Hindlimb muscle (tissue), 1 donor: ENCODE results near the gene DCTN2. TPM values are rescaled to one million over a fixed set of nuclear protein-coding genes. Genes with fewer than 3 reads are reported as not detected.
"Not testable (repeated sequence)": the region's sequence is repeated elsewhere in the genome, so short reads cannot be mapped to it uniquely, and the experiment has no call there.

Experiments used
- DNase-seq: peaks from one replicate; pipeline ENCODE4 v3.0.0-alpha.2; 2013
- polyA plus RNA-seq: library from polyadenylated mRNA; unstranded; fragments of 120-200 nt; gene quantifications from one replicate; pipeline ENCODE4 v1.2.1, GENCODE V29; 2013; ENCODE audit not compliant: insufficient read length

The DCTN2 gene
- polyA plus RNA-seq, 1 donor, result 157 TPM

- DNase-seq, result no peak
Measured at GRCh38 chr12:57527184-57527583, 19.8 kb downstream of the DCTN2 start.

DNA sequence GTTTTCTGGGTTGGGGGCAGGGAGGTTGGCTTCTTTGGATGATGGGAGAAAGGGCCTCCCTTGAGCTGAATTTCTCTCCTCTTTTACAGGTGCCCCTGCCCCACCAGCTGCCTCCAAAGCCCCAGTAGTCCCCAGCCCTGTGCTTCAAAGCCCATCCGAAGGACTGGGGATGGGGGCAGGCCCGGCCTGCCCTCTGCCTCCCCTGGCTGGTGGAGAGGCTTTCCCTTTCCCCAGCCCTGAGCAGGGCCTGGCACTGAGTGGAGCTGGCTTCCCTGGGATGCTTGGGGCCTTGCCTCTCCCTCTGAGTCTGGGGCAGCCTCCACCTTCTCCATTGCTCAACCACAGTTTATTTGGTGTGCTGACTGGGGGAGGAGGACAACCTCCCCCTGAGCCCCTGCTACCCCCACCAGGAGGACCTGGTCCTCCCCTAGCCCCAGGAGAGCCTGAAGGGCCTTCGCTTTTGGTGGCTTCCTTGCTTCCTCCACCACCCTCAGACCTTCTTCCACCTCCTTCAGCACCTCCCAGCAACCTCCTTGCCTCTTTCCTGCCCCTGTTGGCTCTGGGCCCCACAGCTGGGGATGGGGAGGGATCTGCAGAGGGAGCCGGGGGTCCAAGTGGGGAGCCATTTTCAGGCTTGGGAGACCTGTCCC is 20.4 kb downstream of the DCTN2 start:
- no peak for DNase-seq

GRCh38 chr12:57525615-57526383 is 21.2 kb downstream of the DCTN2 start:
- no peak for DNase-seq

GRCh38 chr12:57524814-57525614 is 22.0 kb downstream of the DCTN2 start:
- DNase-seq, result no peak

DNA sequence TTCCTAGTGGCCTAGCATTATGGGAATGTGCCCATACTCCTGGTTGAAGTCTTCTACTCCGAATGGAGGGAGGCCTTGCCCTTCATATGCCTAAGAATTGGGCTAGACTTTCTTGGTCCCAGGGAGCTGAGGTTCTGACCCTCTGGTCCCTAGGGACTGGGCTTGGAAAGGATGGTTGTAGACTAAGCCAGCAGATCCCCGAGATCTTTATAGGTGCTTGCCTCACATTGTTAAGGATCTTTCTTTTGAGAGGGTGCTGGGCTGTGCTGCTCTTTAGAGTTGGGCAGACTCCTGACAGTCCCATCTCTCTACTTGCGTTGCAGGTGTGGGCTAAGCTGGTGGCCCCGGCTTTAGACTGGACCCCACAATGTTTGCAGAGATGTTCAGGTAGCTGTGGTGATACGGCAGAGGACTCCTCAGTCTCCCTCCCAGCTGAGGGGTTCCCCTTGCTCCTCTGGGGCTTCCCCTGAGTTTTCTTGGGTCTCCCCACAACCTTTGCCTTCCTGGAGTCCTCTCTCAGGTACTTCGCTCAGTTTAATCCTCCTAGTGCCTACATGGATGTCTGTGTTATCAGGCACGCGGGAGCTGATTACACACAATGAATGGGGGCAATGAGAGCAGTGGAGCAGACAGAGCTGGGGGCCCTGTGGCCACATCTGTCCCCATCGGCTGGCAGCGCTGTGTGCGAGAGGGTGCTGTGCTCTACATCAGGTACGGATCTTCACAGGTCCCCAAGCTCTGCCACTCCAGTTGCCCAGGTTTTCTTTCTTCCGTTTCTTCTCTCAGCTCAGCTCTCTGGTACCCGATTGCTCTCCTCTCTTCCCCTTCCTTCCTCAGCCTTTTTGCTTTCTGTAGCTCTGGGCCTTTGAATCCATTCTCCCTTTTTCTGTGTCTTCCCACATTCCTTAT is 23.0 kb downstream of the DCTN2 start:
- DNase-seq, result no peak

DNA sequence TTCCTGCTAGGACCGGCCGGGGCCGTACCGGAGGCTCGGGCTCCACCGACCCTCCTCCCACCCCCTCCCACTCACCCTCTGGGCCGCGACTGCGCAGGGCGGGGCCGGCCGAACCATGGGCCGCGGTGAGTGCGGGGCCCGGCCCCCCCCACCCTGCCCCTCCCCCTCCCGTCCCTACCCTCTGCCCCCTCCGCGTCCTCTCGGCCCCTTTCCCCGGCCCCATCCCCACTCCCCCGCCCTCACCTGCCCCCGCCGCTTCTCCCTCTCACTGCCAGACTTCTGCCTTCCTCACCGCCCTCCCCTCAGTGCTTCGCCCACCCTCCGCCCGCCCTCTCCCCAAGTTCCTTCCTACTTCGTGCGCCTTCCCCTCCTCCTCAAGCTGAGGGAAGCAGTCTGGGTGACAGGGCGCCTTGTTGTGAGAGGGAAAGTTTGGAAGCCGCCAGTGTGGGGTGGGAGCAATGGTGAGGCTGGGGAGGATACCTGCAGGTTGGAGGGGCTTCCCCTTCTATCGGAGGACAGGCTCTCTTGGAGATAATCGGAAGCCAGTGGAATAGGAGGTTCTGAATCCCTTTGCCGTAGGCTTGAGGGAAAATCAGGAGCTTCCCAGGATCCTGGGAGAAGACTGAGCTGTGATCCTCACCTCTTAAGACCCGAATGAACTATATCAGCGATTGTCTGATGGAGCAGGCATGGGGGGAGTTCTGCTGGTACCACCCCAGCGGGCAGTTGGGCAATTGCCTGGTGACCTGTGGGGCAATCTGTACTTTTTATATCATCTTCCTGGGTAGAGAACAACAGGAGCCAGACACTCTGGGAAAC is 23.9 kb downstream of the DCTN2 start:
- DNase-seq, result peak; percentile 79

DNA sequence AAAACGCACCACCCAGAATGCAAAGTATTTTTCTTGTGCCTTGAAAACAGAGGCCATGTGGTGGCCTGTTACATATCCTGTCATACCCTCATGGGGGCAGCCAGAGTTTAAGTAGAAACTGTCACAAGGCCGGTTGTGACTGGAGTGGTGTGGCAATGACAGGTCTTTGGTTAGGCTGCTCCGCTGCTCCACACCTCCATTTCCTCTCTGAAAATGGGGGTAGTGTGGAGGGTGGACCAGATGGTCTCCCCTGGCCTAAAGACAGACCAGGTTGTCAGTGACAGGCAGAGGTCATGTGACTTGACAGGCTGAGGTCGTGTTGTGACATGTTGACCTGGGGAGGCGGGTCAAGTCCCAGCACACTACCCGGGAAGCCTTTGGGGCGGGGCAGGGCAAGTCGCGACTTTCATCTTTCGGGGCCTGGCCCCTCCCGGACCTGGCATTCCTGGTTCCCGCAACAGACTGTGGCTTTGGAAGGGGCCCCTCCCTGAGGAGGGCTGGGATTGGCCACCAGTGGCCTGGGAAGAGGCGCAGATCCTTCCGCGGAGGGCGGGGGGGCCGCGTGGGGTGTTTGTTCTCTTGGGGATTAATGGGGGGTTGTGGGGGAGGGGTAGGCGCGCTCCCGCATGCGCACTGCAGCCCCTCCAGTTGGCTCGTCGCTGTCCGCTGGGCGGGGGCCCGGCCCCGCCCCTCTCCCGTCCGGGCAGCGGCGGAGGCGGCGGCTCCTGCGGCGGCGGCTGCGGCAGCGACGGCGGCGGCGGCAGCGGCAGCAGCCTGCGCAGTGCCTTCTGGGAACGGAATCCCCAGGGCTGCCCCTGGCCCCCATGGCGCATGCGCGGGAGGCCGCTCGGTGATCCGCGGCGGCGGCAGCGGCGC is 24.7 kb downstream of the DCTN2 start, which contains the start of gene MBD6:
Gene MBD6 (plus strand): TSS at position 814 of the 876 bp plus-strand sequence. CDS start 1,480 bp downstream, outside the sequence.
- peak; percentile 90 for DNase-seq

GRCh38 chr12:57521525-57522010 is 25.4 kb downstream of the DCTN2 start:
- peak; percentile 57 for DNase-seq

DNA sequence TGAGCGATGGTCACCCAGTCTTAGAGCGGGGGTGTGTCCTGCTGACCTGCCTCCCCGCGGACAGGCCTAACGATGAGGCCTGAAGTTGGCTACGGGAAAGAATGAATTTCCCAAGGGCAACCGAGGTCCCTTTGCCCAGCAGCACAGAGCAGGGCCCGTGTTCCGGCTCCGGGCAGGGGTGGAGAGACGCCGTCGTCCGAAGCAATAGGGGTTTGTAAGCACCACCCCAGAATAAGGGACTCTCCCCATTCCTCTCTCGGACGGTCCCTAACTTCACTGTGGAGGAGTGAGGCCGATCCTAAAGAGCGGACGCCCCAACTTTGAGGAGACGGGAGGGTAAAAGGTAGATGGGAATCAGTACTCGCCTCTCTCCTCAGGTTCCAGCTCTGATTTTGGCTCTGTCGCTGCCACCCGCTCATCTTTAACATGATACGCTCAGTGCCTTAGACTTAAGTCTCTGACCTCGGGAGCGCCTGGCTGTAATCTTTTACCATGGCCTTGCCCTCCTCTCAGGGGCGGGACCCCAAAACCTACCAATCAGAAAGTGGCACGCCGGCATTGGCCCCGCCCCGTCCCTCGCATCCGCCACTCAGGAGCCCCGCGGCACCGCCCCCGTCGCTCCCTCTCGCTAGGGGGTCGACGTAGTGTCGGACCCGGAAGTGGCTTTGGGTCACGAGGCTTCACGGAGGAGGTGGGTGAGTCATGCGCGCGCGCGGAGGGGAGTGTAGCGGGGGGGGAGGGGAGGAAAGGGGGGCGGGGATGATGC is 26.8 kb downstream of the DCTN2 start, which contains the start of gene DDIT3:
Gene DDIT3 (minus strand): TSS at position 462 of the 766 bp plus-strand sequence. CDS start 3,108 bp downstream, outside the sequence.
- peak; percentile 98 for DNase-seq

GRCh38 chr12:57519796-57520052 is 27.3 kb downstream of the DCTN2 start:
- no peak for DNase-seq

DNA sequence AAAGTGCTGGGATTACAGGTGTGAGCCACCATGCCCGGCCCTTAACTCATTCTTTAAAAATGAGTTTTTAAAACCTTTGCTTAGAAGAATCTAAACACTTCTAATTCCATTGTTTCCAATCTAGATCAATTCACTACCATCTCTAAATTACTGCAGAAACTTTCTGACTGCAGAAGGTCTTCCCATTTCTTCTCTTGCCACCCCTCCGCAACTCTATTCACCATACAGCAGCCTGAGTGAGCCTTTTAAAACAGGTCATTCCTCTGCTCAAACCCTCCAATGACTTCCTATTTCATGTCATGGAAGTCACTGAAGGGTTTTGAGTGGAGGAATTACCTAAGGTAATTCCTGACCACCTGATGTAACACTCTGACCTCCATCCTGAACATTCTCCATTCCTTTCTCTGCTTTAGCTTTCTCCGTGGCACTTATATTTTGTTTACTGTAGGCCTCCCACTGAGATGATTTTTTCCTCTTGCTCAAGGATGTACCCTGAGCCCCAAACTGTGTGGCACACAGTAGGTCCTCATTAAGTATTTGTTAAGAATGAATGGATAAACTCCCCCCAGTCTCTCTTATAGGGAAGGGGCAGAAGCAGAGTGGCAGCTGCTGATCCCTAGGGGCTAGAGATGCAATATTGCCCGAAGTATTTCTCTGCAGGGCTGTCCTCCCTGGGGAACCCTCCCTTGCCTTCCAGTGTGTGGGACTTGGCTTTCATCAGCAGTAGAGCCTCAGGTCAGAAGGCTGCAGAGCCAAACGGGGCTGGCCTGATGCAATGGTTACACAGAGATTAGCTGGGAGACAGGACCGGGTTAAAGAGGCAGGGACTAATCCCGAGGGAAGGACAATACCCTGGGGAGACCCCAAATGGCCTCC is 27.8 kb downstream of the DCTN2 start:
- peak; percentile 29 for DNase-seq

- peak; percentile 60 for DNase-seq
Measured at GRCh38 chr12:57518176-57518919, 28.6 kb downstream of the DCTN2 start.

GRCh38 chr12:57517718-57518117 is 29.3 kb downstream of the DCTN2 start:
- DNase-seq, result not testable (repeated sequence)

DNA sequence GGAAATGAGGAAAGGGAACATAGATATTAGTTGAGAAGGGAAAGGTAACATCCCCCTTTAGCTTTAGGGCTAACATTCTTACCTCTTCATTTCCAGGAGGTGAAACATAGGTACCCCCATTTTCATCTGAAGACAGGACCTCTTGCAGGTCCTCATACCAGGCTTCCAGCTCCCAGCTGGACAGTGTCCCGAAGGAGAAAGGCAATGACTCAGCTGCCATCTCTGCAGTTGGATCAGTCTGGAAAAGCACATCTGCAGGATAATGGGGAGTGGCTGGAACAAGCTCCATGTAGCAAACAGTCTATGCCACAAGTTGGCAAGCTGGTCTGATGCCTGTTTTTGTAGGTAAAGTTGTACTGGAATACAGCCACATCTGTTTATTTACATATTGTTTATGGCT is 29.8 kb downstream of the DCTN2 start:
- DNase-seq, result no peak

DNA sequence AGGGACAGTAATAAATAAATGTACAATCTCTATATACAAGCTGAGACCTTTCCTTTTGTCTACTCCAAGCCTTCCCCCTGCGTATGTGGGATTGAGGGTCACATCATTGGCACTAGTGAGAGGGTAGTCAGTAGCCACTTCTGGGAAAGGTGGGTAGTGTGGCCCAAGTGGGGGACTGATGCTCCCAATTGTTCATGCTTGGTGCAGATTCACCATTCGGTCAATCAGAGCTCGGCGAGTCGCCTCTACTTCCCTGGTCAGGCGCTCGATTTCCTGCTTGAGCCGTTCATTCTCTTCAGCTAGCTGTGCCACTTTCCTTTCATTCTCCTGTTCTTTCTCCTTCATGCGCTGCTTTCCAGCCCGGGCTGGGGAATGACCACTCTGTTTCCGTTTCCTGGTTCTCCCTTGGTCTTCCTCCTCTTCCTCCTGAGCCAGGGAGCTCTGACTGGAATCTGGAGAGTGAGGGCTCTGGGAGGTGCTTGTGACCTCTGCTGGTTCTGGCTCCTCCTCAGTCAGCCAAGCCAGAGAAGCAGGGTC is 30.3 kb downstream of the DCTN2 start:
- no peak for DNase-seq

DNA sequence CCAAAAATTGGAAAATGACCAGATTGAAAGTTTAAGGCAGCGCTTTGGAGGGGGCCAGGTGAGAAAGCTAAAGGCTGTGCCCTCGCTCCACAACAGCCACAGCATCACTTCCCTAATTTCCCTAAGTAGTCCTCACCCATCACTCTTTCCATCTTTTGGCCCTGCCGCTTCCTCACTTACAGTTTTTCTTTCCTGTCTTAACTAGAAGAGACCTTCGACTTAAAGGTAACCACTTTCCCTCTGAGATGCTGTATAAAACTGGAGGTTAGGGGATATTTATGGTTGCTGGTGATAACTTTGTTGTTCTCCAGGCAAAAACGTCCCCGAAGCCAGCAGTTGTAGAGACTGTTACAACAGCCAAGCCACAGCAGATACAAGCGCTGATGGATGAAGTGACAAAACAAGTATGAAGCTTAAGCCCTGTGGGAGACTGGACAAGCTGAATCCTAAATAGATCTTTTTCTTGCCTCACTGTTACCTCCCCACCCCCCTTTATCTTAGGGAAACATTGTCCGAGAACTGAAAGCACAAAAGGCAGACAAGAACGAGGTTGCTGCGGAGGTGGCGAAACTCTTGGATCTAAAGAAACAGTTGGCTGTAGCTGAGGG is 31.0 kb downstream of the DCTN2 start:
- no peak for DNase-seq
